ENCODE results near the gene STK32B.

DNA sequence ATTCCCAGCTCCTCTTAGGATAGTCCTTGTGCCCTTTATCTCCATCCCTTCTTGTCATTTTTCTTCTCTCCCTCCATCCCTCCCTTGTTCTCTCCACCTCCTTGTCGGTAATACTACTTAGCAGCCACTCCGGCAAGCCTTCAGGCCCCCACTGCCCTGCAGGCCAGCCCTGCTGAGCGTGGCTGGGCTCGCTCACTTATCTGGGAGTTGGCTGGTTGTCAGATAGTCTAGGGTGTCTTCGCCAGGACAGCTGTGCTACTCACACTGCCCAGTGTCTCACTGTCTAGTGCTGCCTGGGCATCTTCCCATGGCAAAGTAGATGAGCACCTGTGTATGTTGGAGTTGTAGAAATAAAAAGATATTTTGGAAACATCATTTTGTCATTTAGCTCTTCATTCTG lies 75.0 kb downstream of the STK32B start:
- TF ChIP-seq ARNT (IDR thresholded peaks at IDR 0.05), result no peak
- TF ChIP-seq SP1 (IDR thresholded peaks at IDR 0.05), result no peak
- no peak for TF ChIP-seq ELF4 (IDR thresholded peaks at IDR 0.05)
- TF ChIP-seq FOXM1 (IDR thresholded peaks at IDR 0.05; ENCODE audit: borderline replicate concordance), result no peak
